HCT116 (cell line): ENCODE measurements around the gene STPG1. TPM values are rescaled to one million over a fixed set of nuclear protein-coding genes. Genes with fewer than 3 reads are reported as not detected.

Source experiments
- ATAC-seq: fragments of 200-7000 bp; cut with Tn5 transposase; 2 replicates; pipeline ENCODE4 v1.9.1; 2020; ENCODE audit warnings: mild to moderate bottlenecking, moderate library complexity
- BruUV-seq: library from RNA; stranded (reverse); fragments of 400-500 nt; replicated peaks from 2 replicates; lab custom pipeline; 2021; lab: Mats Ljungman, UMichigan
- CTCF ChIA-PET: fragments of 300-600 bp; sonication (Branson Sonifier 250); formaldehyde crosslinking; loops from one replicate; lab custom pipeline; 2021; ENCODE audit warnings: antibody characterized with exemption; lab: Charles Lee
- POLR2A ChIA-PET: fragments of 300-600, 350-600 bp; sonication (Branson Sonifier 250); formaldehyde crosslinking; loops from one replicate; lab custom pipeline; 2021; ENCODE audit warnings: antibody characterized with exemption; lab: Charles Lee
- RAD21 ChIA-PET, 2 experiments: fragments of 300-600 bp; sonication (Branson Sonifier 250); formaldehyde crosslinking; loops; one replicate each; lab custom pipeline; 2023; ENCODE audit warnings: low total read pairs in 2 of 2; ENCODE audit not compliant: uncharacterized antibody in 2 of 2, unreplicated experiment in 2 of 2, low non-redundant PET in 1 of 2; lab: Charles Lee
- DNase-seq: peaks from one replicate; pipeline ENCODE4 v3.0.0-alpha.2; 2010; ENCODE audit warnings: low read depth, low spot score
- H2AFZ ChIP-seq: fragments of 200-600 bp; shearing (Covaris generic), sonication (generic); 2 replicates; pipeline ENCODE4 v1.6.1; 2017; ENCODE audit warnings: low read depth, mixed run types, mixed read lengths, antibody characterized with exemption, low read length; ENCODE audit not compliant: poor library complexity, severe bottlenecking
- H3K27ac ChIP-seq: 2 replicates; pipeline ENCODE4 v1.5.1; 2012; ENCODE audit warnings: low read depth, low read length
- H3K27me3 ChIP-seq: fragments of 200-600 bp; sonication (generic); 2 replicates; pipeline ENCODE4 v1.6.1; 2016; ENCODE audit warnings: mixed run types, low read length, mixed read lengths; ENCODE audit not compliant: insufficient read depth
- H3K36me3 ChIP-seq, 2 experiments: fragments of 200-500 bp in 1 of 2; fragments of 200-600 bp in 1 of 2; sonication (Bioruptor generic) in 1 of 2; sonication (generic) in 1 of 2; 2 replicates each; pipeline versions ENCODE4 v1.5.1 to v1.6.1; 2014 to 2016; ENCODE audit warnings: low read length in 2 of 2, inconsistent platforms in 1 of 2, mixed read lengths in 1 of 2, mixed run types in 1 of 2; ENCODE audit not compliant: insufficient read depth in 2 of 2, control insufficient read depth in 1 of 2
- H3K4me1 ChIP-seq, 2 experiments: fragments of 200-600 bp in 1 of 2; sonication (generic) in 1 of 2; 2 replicates each; pipeline versions ENCODE4 v1.5.1 to v1.6.1; 2012 to 2017; ENCODE audit warnings: low read length in 2 of 2, inconsistent platforms in 1 of 2, mild to moderate bottlenecking in 1 of 2, mixed read lengths in 1 of 2, mixed run types in 1 of 2, moderate library complexity in 1 of 2; ENCODE audit not compliant: insufficient read depth in 2 of 2, control insufficient read depth in 1 of 2
- H3K4me2 ChIP-seq: fragments of 200-600 bp; sonication (generic); 2 replicates; pipeline ENCODE4 v1.6.1; 2017; ENCODE audit warnings: mixed run types, low read length, mixed read lengths
- H3K4me3 ChIP-seq, 2 experiments: fragments of 200-600 bp in 1 of 2; sonication (generic) in 1 of 2; replicated peaks in 1 of 2; 2 replicates each; pipeline ENCODE4 v1.5.1; 2011 to 2016; ENCODE audit warnings: low read length in 2 of 2, control low read depth in 1 of 2, low read depth in 1 of 2, mild to moderate bottlenecking in 1 of 2, mixed read lengths in 1 of 2, mixed run types in 1 of 2
- H3K79me2 ChIP-seq: fragments of 200-600 bp; sonication (generic); 2 replicates; pipeline ENCODE4 v1.6.1; 2017; ENCODE audit warnings: mild to moderate bottlenecking, mixed run types, low read length, moderate library complexity, mixed read lengths; ENCODE audit not compliant: insufficient read depth
- H3K9ac ChIP-seq: fragments of 200-600 bp; sonication (generic); 2 replicates; pipeline ENCODE4 v1.6.1; 2016; ENCODE audit warnings: low read length, mixed read lengths
- H3K9me2 ChIP-seq: fragments of 200-600 bp; sonication (generic), shearing (Covaris generic); 2 replicates; pipeline ENCODE4 v1.6.1; 2017; ENCODE audit warnings: mixed run types, mild to moderate bottlenecking, moderate library complexity; ENCODE audit not compliant: insufficient read depth
- H3K9me3 ChIP-seq, 2 experiments: fragments of 200-500 bp in 1 of 2; fragments of 200-600 bp in 1 of 2; sonication (Bioruptor generic) in 1 of 2; sonication (generic) in 1 of 2; 2 replicates each; pipeline ENCODE4 v1.6.1; 2014 to 2017; ENCODE audit warnings: low read length in 2 of 2, mixed read lengths in 2 of 2, inconsistent platforms in 1 of 2, low read depth in 1 of 2, mild to moderate bottlenecking in 1 of 2, mixed run types in 1 of 2, moderate library complexity in 1 of 2; ENCODE audit not compliant: control insufficient read depth in 1 of 2, insufficient read depth in 1 of 2
- H4K20me1 ChIP-seq: fragments of 200-600 bp; sonication (generic), shearing (Covaris generic); 2 replicates; pipeline ENCODE4 v1.6.1; 2017; ENCODE audit warnings: mixed run types, mild to moderate bottlenecking, moderate library complexity; ENCODE audit not compliant: insufficient read depth
- CBX3 ChIP-seq: IDR thresholded peaks from 2 replicates; pipeline ENCODE4 v1.6.1; 2012; ENCODE audit warnings: low read depth
- CEBPB ChIP-seq: IDR thresholded peaks from 2 replicates; pipeline ENCODE4 v1.6.1; 2012; ENCODE audit warnings: low read depth
- EGR1 ChIP-seq: IDR thresholded peaks from 2 replicates; pipeline ENCODE4 v1.6.1; 2012; ENCODE audit warnings: low read depth
- EZH2 ChIP-seq: fragments of 200-600 bp; sonication (generic); IDR thresholded peaks from 2 replicates; pipeline ENCODE4 v1.6.1; 2017; ENCODE audit warnings: antibody characterized with exemption, mixed run types
- FOSL1 ChIP-seq: IDR thresholded peaks from 2 replicates; pipeline ENCODE4 v1.6.1; 2012; ENCODE audit warnings: low read depth
- JUND ChIP-seq: IDR thresholded peaks from 2 replicates; pipeline ENCODE4 v1.6.1; 2012
- MAX ChIP-seq: IDR thresholded peaks from 2 replicates; pipeline ENCODE4 v1.6.1; 2012
- POLR2A ChIP-seq: IDR thresholded peaks from 2 replicates; pipeline ENCODE4 v1.7.0; 2011; ENCODE audit warnings: borderline replicate concordance; ENCODE audit not compliant: insufficient read depth, insufficient read length; ENCODE audit errors: extremely low read depth
- POLR2AphosphoS5 ChIP-seq: IDR thresholded peaks from 2 replicates; pipeline ENCODE4 v1.6.1; 2011; ENCODE audit warnings: mild to moderate bottlenecking, low read depth, low read length, moderate library complexity
- SIN3A ChIP-seq: IDR thresholded peaks from 2 replicates; pipeline ENCODE4 v1.6.1; 2012; ENCODE audit warnings: low read depth
- SP1 ChIP-seq: IDR thresholded peaks from 2 replicates; pipeline ENCODE4 v1.6.1; 2012; ENCODE audit warnings: low read depth
- SRF ChIP-seq: IDR thresholded peaks from 2 replicates; pipeline ENCODE4 v1.6.1; 2012; ENCODE audit warnings: low read depth
- YY1 ChIP-seq: IDR thresholded peaks from 2 replicates; pipeline ENCODE4 v1.6.1; 2011; ENCODE audit warnings: low read length, low read depth, moderate library complexity, mild to moderate bottlenecking; ENCODE audit not compliant: insufficient replicate concordance; ENCODE audit errors: extremely low read depth
- ZBTB33 ChIP-seq: IDR thresholded peaks from 2 replicates; pipeline ENCODE4 v1.6.1; 2011; ENCODE audit warnings: mild to moderate bottlenecking, low read length, moderate library complexity; ENCODE audit not compliant: insufficient replicate concordance; ENCODE audit errors: extremely low read depth
- ZFX ChIP-seq: fragments of 450-650 bp; IDR thresholded peaks from 2 replicates; pipeline ENCODE4 v1.6.1; 2017
- ZNF274 ChIP-seq: fragments of 200-500 bp; sonication (Bioruptor generic); IDR thresholded peaks from 2 replicates; pipeline ENCODE4 v1.6.1; 2014; ENCODE audit warnings: mild to moderate bottlenecking, low read depth, low read length, inconsistent platforms
- intact Hi-C: fragments of 100-400 bp; cut with micrococcal nuclease; formaldehyde crosslinking; loops from 2 replicates; pipeline ENCODE4 v1.10.0; 2022
- total RNA-seq: library from RNA; stranded (reverse); gene quantifications from one replicate; pipeline ENCODE4 v1.2.1, GENCODE V29; 2021; ENCODE audit not compliant: unreplicated experiment
- TF ChIP-seq, protein P1 (sequence below): IDR thresholded peaks from 2 replicates; pipeline ENCODE4 v1.6.1; 2012
- TF ChIP-seq, protein P2 (sequence below), 3 experiments: fragments of 200-600 bp in 1 of 3; sonication (generic) in 1 of 3; IDR thresholded peaks in 2 of 3; conservative IDR thresholded peaks in 1 of 3; 2 replicates each; pipeline ENCODE4 v1.5.1; 2012 to 2017; ENCODE audit warnings: low read depth in 2 of 3, low read length in 2 of 3, antibody characterized with exemption in 1 of 3, borderline replicate concordance in 1 of 3, control low read depth in 1 of 3, mild to moderate bottlenecking in 1 of 3, mixed read lengths in 1 of 3, mixed run types in 1 of 3, moderate library complexity in 1 of 3; ENCODE audit not compliant: insufficient read depth in 1 of 3

Gene STPG1
- total RNA-seq, 1 experiment from 2014 or later = 13.4 TPM

GRCh38 chr1:24336075-24336474 is 77.5 kb downstream of the STPG1 start:
- Histone ChIP-seq H3K9me2 (no peaks in the 10 kb centered on the region), H3K27me3 (peaks cover 21% of the 10 kb centered on the region; the same call in 1 of the 2 replicates), H3K79me2 (no peaks in the 10 kb centered on the region), H3K9ac (no peak overlapping the region), H4K20me1 (no peaks in the 10 kb centered on the region)
- no TSS peak for BruUV-seq
- intact Hi-C loops = no loop called here
- RAD21 ChIA-PET = no interaction called here
- ATAC-seq = no peak
- POLR2A ChIA-PET = no interaction called here
- DNase-seq = no peak
- CTCF ChIA-PET = no interaction called here
- no peak for TF ChIP-seq FOSL1
- no peak for TF ChIP-seq SP1
- no peak for TF ChIP-seq CBX3
- no peak for TF ChIP-seq ZNF274
- no peak for TF ChIP-seq POLR2AphosphoS5
- no peak for TF ChIP-seq SIN3A
- TF ChIP-seq, all 23 proteins: peak for 0
- no peaks in the 10 kb centered on the region for H3K9me3 ChIP-seq
- no peak overlapping the region for H3K27ac ChIP-seq
- H3K4me2 ChIP-seq = no peak overlapping the region
- H3K36me3 ChIP-seq = no peaks in the 10 kb centered on the region
- H3K4me3 ChIP-seq = no peak overlapping the region
- H3K4me1 ChIP-seq = no peaks in the 10 kb centered on the region
- H2AFZ ChIP-seq = no peak overlapping the region

DNA sequence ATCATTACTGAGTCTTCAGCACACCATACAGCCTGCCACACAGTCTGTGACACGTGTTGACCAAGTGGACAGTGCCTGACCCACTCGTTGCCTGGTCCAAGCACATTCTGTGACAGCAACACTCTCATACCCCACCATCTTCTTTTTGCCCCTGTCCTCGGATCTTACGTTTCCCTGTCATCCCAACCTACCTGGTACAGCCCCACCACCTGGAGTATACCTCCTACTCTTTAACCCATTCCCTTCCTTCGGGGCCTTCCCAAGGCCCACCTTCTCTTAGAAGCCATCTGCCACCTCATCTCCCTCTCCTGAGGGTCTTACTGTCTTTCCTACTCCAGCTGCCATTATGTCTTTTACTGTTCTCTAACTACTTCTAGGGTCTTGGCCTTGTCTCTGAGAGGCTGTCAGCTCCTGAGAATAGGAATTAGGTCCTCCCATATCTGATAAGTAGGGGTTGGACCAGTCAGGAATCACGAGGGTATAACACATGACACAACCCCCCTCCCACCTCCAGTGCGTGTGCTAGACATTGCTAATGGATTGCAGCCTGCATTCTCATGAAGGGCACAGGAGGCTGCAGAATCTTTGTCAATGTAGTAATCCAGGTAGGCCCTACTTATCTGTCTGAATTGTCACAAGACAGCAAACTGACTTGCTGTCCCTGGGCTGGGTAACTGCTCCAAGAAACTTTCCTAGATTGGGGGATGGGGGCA is 81.5 kb downstream of the STPG1 start:
- Histone ChIP-seq H3K27ac (no peak overlapping the region), H3K4me2 (no peak overlapping the region), H3K4me3 (no peak overlapping the region), H3K9me3 (no peaks in the 10 kb centered on the region), H3K4me1 (peaks cover 0 to 8% of the 10 kb centered on the region in 2 experiments; a peak in 2 of 4 replicates), H3K36me3 (no peaks in the 10 kb centered on the region), H3K9ac (no peak overlapping the region), H3K9me2 (no peaks in the 10 kb centered on the region), H3K27me3 (peaks cover 41% of the 10 kb centered on the region; the same call in 1 of the 2 replicates), H3K79me2 (no peaks in the 10 kb centered on the region), H4K20me1 (no peaks in the 10 kb centered on the region), H2AFZ (no peak overlapping the region)
- intact Hi-C loops = no loop called here
- ChIA-PET RAD21 (no interaction called here), CTCF (no interaction called here), POLR2A (no interaction called here)
- no peak for DNase-seq
- no TSS peak for BruUV-seq
- ATAC-seq = no peak
- TF ChIP-seq, protein P1, sequence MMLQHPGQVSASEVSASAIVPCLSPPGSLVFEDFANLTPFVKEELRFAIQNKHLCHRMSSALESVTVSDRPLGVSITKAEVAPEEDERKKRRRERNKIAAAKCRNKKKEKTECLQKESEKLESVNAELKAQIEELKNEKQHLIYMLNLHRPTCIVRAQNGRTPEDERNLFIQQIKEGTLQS = no peak
- no peak for TF ChIP-seq JUND
- no peak for TF ChIP-seq MAX
- TF ChIP-seq, protein P2, sequence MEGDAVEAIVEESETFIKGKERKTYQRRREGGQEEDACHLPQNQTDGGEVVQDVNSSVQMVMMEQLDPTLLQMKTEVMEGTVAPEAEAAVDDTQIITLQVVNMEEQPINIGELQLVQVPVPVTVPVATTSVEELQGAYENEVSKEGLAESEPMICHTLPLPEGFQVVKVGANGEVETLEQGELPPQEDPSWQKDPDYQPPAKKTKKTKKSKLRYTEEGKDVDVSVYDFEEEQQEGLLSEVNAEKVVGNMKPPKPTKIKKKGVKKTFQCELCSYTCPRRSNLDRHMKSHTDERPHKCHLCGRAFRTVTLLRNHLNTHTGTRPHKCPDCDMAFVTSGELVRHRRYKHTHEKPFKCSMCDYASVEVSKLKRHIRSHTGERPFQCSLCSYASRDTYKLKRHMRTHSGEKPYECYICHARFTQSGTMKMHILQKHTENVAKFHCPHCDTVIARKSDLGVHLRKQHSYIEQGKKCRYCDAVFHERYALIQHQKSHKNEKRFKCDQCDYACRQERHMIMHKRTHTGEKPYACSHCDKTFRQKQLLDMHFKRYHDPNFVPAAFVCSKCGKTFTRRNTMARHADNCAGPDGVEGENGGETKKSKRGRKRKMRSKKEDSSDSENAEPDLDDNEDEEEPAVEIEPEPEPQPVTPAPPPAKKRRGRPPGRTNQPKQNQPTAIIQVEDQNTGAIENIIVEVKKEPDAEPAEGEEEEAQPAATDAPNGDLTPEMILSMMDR (IDR thresholded peaks at IDR 0.05 in 2 of 3, conservative IDR thresholded peaks at IDR 0.05 in 1 of 3; ENCODE audit: borderline replicate concordance in 1 of 3, insufficient read depth in 1 of 3, low read depth in 2 of 3, low read length in 2 of 3) = no peak
- no peak for TF ChIP-seq SP1
- no peak for TF ChIP-seq ZBTB33
- no peak for TF ChIP-seq EGR1
- no peak for TF ChIP-seq SIN3A
- TF ChIP-seq SRF = no peak
- no peak for TF ChIP-seq EZH2
- TF ChIP-seq YY1 = no peak
- no peak for TF ChIP-seq ZFX
- TF ChIP-seq ZNF274 = no peak
- no peak for TF ChIP-seq CEBPB
- no peak for TF ChIP-seq POLR2A
